DMS114 treated with DMSO at 0.1 percent for 48 hours (cell line): ENCODE data around the gene CACNB4.
"Not testable (repeated sequence)": the region's sequence is repeated elsewhere in the genome, so short reads cannot be mapped to it uniquely, and the experiment has no call there.

ENCODE experiments used
- DNase-seq: peaks from one replicate; lab custom pipeline; 2025; ENCODE audit not compliant: unreplicated experiment; lab: John Stamatoyannopoulos, UW

CACNB4 gene

DNA sequence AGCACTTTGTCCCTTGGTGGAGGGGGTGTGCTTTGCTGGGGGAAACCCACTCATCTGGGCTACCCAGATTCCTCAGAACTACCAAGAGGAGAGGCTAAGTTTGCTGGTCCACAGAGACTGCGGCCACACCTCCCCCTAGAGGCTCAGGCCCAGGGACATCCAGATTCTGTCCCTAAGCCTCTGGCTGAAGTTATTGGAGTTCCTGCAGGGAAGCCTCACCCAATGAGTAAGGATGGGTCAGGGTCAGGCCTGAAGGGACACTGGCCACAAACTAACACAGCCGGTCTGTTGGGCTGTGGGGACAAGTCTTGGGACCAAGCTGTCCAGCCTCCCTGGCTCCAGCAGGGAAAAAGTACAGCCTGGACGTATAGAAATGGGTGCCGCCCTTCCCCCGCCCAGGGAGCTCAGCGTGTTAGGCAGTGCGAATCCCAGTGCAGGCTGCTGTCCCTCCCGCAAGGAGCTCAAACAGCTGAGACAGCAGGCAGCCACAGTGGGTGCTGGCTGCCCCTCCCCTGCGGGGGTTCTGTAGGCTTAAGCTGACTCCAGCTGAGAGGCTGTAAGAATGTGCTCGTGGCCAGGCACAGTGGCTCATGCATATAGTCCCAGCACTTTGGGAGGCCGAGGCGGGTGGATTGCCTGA is 183.7 kb downstream of the CACNB4 start:
- no peak for DNase-seq

DNA sequence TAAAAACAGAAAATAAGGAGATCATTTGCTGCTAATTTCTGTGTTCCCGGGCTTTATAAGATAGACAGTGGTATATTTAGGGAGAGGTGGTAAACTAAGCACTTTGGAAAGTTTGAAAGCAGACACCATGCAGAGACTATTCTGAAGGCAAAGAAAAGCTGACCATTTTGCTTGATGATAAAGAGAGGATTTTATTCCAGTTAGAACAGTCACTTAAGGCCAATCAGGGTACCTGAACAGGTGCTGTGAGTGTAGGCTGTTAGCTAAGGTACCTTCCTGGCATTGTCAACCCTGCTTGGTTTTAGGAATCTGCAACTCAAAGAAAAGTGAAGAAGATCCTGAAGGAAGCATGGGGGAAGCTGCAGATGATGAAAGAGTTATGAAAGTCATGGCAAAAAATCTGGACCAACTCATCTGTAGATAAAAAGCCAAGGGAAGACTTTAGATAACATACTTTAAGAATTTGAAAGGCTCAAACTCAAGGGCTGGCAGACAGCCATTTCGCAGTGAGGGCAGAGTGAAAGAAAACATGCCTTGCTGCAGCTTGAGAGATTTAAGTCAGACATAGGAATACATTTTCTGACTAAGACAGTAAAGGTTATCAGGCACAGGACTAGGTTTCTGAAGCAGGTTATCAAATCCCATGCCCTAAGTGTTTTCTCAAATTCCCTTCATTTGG is 190.5 kb downstream of the CACNB4 start:
- no peak for DNase-seq

DNA sequence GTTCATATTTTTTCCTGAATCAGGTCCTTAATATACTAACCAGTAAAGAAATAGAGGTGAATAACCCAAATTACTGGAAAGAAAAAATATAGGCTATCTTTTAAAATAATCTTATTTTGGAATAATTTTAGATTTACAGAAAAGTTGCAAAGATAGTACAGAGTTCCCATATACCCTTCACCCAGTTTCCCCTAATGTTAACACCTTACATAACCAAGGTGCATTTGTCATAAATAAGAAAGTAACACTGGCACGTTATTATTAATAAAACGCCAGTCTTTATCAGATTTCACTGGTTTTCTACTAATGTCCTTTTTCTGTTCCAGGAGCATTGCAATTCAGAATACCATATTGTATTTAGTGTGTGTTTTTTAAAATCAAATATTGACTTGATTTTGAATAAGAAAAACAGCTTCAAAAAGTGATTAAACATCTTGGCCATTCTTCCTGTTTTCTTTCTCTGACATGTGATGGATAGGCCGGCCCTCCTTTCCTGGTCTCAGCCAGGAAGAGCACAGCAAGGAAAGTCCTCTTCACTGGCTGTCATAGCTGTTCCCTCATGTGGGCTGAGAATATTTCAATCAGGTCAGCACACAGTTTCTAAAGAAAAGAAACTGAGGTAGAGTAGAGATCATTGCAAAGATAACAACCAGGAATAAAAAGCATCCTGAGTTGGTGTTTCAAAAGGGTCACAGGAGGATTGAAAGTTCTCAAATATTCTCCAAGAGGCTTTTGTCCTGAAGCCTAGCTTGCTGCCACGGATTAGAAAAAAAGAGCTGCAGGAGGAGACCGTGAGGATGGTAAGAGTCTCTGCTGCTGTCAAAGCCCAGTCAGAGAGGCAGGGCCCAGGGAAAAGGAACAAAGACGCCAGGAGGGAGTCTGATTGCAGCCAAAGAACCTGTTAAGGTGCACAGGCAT is 191.3 kb downstream of the CACNB4 start:
- no peak for DNase-seq

- no peak for DNase-seq
Observed at GRCh38 chr2:151906633-151906998, 192.2 kb downstream of the CACNB4 start.

DNA sequence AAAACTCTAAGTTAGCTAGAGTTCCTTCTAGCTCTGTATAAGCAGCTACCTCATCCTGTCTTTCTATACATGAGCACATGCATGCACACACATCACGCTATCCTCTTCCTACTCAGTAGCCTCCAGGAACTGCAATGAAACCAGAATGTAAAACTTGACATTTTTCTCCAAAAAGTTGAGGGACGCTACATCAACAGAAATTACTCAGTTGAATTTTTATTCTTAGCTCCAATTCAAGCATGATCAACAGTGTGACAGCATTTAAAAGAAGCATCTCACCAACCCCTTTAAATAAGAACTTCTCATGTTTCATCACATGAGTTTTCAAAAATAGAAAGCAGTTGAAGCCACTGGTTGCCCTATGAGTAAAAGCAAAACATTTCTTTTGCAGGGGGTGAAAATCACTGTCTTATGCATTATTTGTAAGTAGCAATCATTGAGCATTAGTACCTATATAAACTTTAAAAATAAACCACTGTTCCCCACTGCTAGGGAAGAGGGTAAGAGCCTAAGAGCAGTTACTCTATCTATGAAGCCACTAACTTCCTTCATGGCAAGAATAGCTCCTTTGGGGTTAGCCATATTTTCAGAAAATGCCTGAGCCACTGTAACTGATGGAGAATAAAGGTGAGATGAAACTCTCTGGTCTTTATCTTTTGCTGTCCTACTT is 192.7 kb downstream of the CACNB4 start:
- DNase-seq, result no peak

GRCh38 chr2:151904807-151905206 is 194.0 kb downstream of the CACNB4 start:
- no peak for DNase-seq

DNA sequence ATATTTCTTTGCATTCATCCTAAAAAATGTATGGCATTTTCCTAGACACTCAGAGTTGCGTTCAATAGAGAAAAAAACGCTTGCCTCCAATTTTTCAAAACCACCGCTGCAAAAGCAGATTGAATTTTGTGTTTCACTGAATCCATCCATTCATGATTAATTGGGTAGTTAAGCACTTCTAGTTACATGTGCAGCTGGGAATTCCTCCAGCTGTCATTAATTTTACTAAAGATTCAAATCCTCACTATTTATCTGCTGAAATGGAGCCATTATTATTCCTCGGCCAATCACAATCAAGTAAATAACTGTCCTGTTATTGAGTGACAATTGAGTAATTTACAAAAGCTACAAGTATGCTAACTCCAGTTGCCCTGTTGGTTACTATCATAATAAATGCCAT is 194.8 kb downstream of the CACNB4 start:
- no peak for DNase-seq

- no peak for DNase-seq
Observed at GRCh38 chr2:151902829-151903228, 196.0 kb downstream of the CACNB4 start.

DNA sequence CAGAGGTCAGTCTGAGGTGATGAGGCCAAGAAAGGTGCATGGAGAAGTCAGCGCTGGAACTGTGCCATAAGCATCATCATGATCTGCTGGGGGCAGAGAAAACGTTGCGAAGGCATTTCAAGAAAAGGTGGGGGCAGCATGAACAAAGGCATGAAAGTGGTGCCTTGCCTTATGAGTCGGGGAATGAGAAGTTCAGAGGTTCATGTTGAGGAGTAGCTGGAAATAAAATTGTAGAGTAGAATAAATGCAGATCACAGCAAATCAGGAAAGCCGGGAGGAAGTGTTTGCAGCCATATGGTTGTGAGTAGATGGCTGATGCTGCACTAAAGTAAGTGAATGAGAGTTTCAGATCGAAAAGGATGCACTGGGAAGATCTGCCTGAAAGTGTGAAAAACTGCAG is 198.5 kb downstream of the CACNB4 start:
- DNase-seq, result no peak

- no peak for DNase-seq
Observed at GRCh38 chr2:151899156-151899555, 199.7 kb downstream of the CACNB4 start.

DNA sequence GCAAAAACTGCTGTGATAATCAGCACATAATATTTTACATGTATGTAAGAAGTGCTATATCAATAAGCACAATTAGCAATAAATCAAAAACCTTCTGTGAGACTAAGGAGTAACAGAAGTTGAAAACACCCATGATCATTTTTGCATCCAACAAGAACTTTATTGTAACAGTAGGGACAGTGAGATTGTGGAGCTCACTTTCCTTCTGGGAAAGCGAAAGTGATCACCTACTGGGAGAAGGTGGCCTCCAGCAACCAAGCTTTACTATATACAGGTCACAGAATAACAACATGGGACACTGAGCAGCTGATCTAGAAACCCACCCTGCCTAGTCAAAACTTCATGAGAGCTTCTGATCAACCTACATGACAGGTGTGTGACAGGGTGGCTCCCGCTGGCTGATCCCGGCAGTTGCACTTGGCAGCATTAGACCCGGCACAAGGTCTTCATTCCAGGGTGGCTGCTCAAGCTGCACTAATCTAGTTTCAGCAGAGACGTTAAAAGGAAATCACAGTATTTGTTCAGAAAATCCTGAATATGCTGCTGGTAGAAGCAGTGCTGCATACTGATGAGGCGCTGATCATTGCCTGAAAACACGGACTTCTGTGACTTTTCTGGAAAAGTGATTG is 207.2 kb downstream of the CACNB4 start:
- no peak for DNase-seq

GRCh38 chr2:151887164-151887563 is 211.7 kb downstream of the CACNB4 start:
- no peak for DNase-seq

DNA sequence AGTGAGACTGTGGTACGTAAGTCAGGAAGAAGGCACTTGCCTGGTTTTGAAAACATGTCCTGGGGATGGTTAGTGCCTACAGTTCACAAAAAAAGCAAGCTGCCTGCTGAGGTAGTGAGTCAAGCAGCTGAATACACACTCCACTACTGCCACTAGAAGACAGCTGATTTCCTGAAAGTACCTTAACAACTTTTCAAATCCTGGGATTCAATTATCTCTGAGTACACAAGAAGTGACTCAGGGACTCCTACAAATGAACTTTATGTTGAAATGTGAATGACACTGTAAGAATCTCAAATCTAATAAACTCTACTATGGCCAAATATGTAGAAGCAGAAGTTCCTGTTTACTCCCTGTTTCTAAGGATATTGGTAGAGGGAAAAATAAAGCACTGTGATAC is 212.6 kb downstream of the CACNB4 start:
- no peak for DNase-seq

GRCh38 chr2:151882786-151883445 is 215.9 kb downstream of the CACNB4 start:
- no peak for DNase-seq

- no peak for DNase-seq
Observed at GRCh38 chr2:151881342-151881741, 217.5 kb downstream of the CACNB4 start.

GRCh38 chr2:151880586-151880985 is 218.3 kb downstream of the CACNB4 start:
- no peak for DNase-seq

GRCh38 chr2:151878655-151879563 is 219.9 kb downstream of the CACNB4 start:
- no peak for DNase-seq

DNA sequence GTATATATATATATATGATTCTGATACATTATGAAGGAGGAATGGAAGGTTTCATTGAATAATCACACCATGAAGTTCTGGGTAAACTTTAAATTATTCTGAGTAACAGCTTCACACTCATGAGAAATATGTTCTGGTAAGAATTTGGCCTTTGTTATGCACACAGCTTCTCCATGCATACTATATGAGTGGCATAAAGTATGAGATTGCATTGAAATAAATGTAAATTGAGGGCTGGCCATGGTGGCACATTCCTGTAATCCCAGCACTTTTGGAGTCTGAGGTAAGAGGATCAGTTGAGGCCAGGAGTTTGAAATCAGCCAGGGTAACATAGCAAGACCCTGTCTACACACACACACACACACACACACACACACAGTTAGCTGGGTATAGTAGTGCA is 220.6 kb downstream of the CACNB4 start:
- DNase-seq, result no peak

DNA sequence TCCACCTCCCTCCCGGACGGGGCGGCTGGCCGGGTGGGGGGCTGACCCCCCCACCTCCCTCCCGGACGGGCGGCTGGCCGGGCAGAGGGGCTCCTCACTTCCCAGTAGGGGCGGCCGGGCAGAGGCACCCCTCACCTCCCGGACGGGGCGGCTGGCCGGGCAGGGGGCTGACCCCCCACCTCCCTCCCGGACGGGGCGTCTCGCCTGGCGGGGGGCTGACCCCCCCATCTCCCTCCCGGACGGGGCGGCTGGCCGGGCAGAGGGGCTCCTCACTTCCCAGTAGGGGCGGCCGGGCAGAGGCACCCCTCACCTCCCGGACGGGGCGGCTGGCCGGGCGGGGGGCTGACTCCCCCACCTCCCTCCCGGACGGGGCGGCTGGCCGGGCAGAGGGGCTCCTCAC is 223.2 kb downstream of the CACNB4 start:
- DNase-seq, result not testable (repeated sequence)
